A673 (cell line): ENCODE results near the gene GLB1L2.

Source experiments
- CTCF ChIP-seq: fragments of 300-800, 200-600 bp; sonication (generic); conservative IDR thresholded peaks from 2 replicates; pipeline ENCODE4 v1.5.1; 2017; ENCODE audit warnings: low read depth, mild to moderate bottlenecking, antibody characterized with exemption, low read length, moderate library complexity, mixed read lengths
- EZH2 ChIP-seq: fragments of 200-600 bp; sonication (generic); IDR thresholded peaks from 2 replicates; pipeline ENCODE4 v1.6.1; 2017; ENCODE audit warnings: borderline replicate concordance, low read depth, mild to moderate bottlenecking, mixed read lengths, antibody characterized with exemption, low read length; ENCODE audit not compliant: poor library complexity, severe bottlenecking

- TF ChIP-seq CTCF = no peak
- TF ChIP-seq EZH2 = no peak
These were observed 39.0 kb downstream of the GLB1L2 start for GRCh38 chr11:134370526-134371435.
